Measurements from ENCODE around the gene SNX8.

The SNX8 gene

DNA sequence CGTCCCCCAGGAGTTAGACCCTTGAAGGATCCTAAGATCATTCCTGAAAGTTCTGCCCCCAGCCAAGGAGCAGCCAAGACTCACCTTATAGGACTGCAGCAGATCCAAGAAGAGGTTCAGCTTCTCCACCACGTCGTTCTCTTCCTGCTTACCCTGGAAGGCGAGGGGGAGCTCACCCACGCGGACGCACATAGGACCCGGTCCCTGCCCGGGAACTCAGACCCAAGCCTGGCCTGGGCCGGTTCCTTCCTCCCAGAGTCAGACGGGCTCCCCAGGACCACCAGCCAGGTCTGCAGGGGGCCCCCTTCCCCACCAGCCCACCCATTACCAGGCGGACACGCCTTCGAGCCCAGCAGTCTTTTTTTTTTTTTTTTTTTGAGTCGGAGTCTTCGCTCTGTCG lies 56.6 kb downstream of the SNX8 start:
- no peak for TF ChIP-seq EZH2phosphoT487 (IDR thresholded peaks at IDR 0.05; ENCODE audit: low read depth)
- TF ChIP-seq, protein P1, sequence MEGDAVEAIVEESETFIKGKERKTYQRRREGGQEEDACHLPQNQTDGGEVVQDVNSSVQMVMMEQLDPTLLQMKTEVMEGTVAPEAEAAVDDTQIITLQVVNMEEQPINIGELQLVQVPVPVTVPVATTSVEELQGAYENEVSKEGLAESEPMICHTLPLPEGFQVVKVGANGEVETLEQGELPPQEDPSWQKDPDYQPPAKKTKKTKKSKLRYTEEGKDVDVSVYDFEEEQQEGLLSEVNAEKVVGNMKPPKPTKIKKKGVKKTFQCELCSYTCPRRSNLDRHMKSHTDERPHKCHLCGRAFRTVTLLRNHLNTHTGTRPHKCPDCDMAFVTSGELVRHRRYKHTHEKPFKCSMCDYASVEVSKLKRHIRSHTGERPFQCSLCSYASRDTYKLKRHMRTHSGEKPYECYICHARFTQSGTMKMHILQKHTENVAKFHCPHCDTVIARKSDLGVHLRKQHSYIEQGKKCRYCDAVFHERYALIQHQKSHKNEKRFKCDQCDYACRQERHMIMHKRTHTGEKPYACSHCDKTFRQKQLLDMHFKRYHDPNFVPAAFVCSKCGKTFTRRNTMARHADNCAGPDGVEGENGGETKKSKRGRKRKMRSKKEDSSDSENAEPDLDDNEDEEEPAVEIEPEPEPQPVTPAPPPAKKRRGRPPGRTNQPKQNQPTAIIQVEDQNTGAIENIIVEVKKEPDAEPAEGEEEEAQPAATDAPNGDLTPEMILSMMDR (IDR thresholded peaks at IDR 0.05; ENCODE audit: low read depth, low read length): no peak
- H3K4me2 ChIP-seq (ENCODE audit: low read length): no peak overlapping the region
- H3K27me3 ChIP-seq (ENCODE audit: low read depth, low read length): no peaks in the 10 kb centered on the region
- no peaks in the 10 kb centered on the region for H4K20me1 ChIP-seq (ENCODE audit: insufficient read depth, low read length)
- no peak overlapping the region for H2AFZ ChIP-seq (ENCODE audit: low read depth, low read length)
- H3K4me1 ChIP-seq (ENCODE audit: low read length): peaks cover 30% of the 10 kb centered on the region
- H3K9ac ChIP-seq (ENCODE audit: low read length): no peak overlapping the region
- H3K4me3 ChIP-seq (ENCODE audit: low read length): no peak overlapping the region
- H3K36me3 ChIP-seq (replicated peaks; ENCODE audit: low read depth, low read length): no peaks in the 10 kb centered on the region
- no peaks in the 10 kb centered on the region for H3K79me2 ChIP-seq (ENCODE audit: low read length)
- H3K9me3 ChIP-seq (ENCODE audit: insufficient read depth, low read length): no peaks in the 10 kb centered on the region
- no peak overlapping the region for H3K27ac ChIP-seq (ENCODE audit: low read length)

DNA sequence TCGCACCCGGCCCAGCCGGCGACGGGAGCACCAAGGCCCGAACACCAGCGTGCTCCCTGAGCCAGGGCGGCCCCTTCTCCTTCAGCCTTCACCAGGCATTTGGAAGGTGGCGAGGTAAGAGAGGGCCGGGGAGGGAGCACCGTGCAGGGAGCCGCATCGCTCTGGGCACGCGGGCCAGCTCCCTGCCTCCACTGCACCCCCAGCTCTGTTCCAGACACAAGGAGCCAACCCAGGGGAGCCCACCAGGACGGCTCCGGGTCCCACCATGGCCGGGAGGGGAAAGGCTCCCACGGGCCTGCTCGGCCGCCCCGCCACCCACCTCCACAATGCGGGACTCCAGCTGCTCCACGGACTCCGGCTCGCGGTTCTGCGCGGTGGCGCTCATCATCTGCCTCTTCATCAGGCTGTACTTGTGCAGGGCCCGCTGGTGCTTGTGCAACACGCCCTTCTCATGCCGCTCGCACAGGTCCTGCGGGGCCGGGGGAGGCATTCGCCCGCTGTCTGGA lies 57.1 kb downstream of the SNX8 start:
- H3K79me2 ChIP-seq (ENCODE audit: low read length): no peaks in the 10 kb centered on the region
- no peaks in the 10 kb centered on the region for H3K36me3 ChIP-seq (replicated peaks; ENCODE audit: low read depth, low read length)
- H3K4me2 ChIP-seq (ENCODE audit: low read length): no peak overlapping the region

DNA sequence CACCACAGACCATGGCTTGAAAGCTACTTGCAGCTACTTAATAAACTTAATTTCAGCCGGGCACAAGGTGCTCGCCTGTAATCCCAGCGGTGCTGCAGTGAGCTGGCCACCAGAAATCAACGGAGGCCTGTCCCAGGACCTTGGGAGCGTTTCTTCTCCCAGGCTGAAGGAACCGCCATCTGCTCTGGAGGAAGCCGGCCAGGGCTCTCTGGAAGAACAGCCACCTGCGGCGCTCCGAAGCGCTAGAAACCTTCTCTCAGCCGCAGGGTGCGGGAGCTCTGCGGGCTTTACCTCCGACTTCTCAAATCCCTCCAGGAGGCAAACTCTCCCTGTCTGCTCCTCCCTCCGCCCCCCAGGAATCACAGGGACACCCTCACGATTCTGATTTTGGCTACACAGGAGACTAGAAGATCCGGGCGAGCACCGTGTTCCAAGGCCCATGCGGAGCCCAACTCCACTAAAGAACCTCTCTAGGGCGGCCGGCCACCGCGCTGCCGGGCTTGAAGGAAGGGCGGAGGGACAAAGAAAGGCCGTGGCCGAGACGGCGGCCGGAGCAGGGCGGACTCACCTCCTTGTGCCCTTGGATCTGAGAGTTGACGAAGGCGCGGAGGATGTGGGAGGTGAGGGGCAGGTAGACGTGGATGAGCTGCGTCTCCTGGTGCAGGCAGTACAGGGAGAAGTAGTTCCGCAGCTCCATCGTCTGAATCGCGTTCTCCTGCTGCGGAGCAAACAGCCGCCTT lies 57.8 kb downstream of the SNX8 start:
- Histone ChIP-seq H2AFZ (ENCODE audit: low read depth, low read length) (no peak overlapping the region), H3K4me3 (ENCODE audit: low read length) (no peak overlapping the region), H3K36me3 (replicated peaks; ENCODE audit: low read depth, low read length) (no peaks in the 10 kb centered on the region), H4K20me1 (ENCODE audit: insufficient read depth, low read length) (no peaks in the 10 kb centered on the region), H3K27ac (ENCODE audit: low read length) (no peak overlapping the region), H3K9me3 (ENCODE audit: insufficient read depth, low read length) (no peaks in the 10 kb centered on the region), H3K4me1 (ENCODE audit: low read length) (peaks cover 21% of the 10 kb centered on the region), H3K27me3 (ENCODE audit: low read depth, low read length) (no peaks in the 10 kb centered on the region), H3K79me2 (ENCODE audit: low read length) (no peaks in the 10 kb centered on the region), H3K4me2 (ENCODE audit: low read length) (no peak overlapping the region), H3K9ac (ENCODE audit: low read length) (no peak overlapping the region)
- TF ChIP-seq EZH2phosphoT487 (IDR thresholded peaks at IDR 0.05; ENCODE audit: low read depth): no peak
- TF ChIP-seq, protein P1 (IDR thresholded peaks at IDR 0.05; ENCODE audit: low read depth, low read length): no peak

More for the DNA sequence above, 57.1 kb downstream of the SNX8 start:
- no peak overlapping the region for H3K27ac ChIP-seq (ENCODE audit: low read length)
- no peaks in the 10 kb centered on the region for H3K9me3 ChIP-seq (ENCODE audit: insufficient read depth, low read length)
- H3K4me1 ChIP-seq (ENCODE audit: low read length): peaks cover 27% of the 10 kb centered on the region
- H4K20me1 ChIP-seq (ENCODE audit: insufficient read depth, low read length): no peaks in the 10 kb centered on the region
- TF ChIP-seq, protein P1 (IDR thresholded peaks at IDR 0.05; ENCODE audit: low read depth, low read length): no peak
- no peak for TF ChIP-seq EZH2phosphoT487 (IDR thresholded peaks at IDR 0.05; ENCODE audit: low read depth)
- no peak overlapping the region for H3K9ac ChIP-seq (ENCODE audit: low read length)
- no peak overlapping the region for H2AFZ ChIP-seq (ENCODE audit: low read depth, low read length)
- H3K4me3 ChIP-seq (ENCODE audit: low read length): no peak overlapping the region
- H3K27me3 ChIP-seq (ENCODE audit: low read depth, low read length): no peaks in the 10 kb centered on the region

DNA sequence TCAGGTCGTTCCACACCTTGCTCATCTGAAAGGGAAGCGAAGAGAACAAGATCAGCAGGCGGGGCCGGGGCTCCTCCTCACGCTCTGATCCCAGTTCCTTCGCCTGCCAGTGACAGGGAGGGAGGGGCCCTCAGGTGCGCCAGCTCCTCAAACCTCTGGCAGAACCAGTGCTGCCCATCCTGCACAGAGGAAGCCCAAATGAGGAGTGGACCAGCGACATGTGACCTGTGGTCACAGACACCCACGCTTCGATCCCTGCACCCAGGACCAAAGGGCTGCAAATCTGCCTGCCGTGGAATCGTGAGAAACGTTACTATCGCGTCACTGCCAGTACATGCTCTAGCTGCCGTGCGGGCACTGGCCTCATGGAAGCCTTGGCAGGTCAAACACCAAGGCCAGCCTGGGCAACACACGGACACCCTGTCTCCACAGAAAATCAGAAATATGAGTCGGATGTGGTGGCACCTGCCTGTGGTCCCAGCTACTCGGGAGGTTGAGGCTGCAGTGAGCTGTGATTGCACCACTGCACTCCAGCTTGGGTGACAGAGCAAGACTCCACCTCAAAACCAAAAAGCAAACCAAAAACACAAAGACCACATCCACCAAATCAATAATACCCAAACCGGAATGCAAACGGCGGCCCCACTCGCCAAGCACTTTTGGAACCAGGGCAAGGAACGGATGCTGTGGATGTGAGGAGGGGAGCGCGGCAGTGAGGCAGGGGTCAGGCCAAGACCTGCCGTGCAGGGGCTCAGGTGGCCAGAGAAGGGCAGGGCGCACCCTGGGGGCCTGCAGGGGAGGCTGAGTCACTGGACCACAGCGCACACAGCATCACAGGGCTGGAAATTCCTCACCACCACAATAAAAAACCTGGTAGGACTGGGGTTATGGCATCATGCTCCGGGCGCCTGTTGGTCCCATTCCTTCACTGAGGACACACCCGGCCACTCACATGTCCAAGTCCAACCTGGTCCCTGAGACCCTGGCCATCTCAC lies 58.8 kb downstream of the SNX8 start:
- H3K79me2 ChIP-seq (ENCODE audit: low read length): no peaks in the 10 kb centered on the region
- no peak overlapping the region for H3K4me2 ChIP-seq (ENCODE audit: low read length)
- no peak for TF ChIP-seq EZH2phosphoT487 (IDR thresholded peaks at IDR 0.05; ENCODE audit: low read depth)
- TF ChIP-seq, protein P1 (IDR thresholded peaks at IDR 0.05; ENCODE audit: low read depth, low read length): no peak
- H3K9ac ChIP-seq (ENCODE audit: low read length): no peak overlapping the region
- H3K4me3 ChIP-seq (ENCODE audit: low read length): no peak overlapping the region
- H3K9me3 ChIP-seq (ENCODE audit: insufficient read depth, low read length): no peaks in the 10 kb centered on the region
- H2AFZ ChIP-seq (ENCODE audit: low read depth, low read length): no peak overlapping the region
- no peaks in the 10 kb centered on the region for H4K20me1 ChIP-seq (ENCODE audit: insufficient read depth, low read length)
- H3K27me3 ChIP-seq (ENCODE audit: low read depth, low read length): no peaks in the 10 kb centered on the region
- H3K27ac ChIP-seq (ENCODE audit: low read length): no peak overlapping the region
- H3K36me3 ChIP-seq (replicated peaks; ENCODE audit: low read depth, low read length): no peaks in the 10 kb centered on the region
- peaks cover 16% of the 10 kb centered on the region for H3K4me1 ChIP-seq (ENCODE audit: low read length)
